Hepatocyte (in vitro differentiated cells): Measurements from ENCODE around the gene TMEM267.

Source experiments
- EZH2 ChIP-seq: fragments of 200-600 bp; sonication (generic); IDR thresholded peaks from 2 replicates; pipeline ENCODE4 v1.6.1; 2016; ENCODE audit warnings: antibody characterized with exemption, mild to moderate bottlenecking, borderline replicate concordance
- TF ChIP-seq, protein P1 (sequence below): fragments of 200-600 bp; sonication (generic); IDR thresholded peaks from 2 replicates; pipeline ENCODE4 v1.5.1; 2016; ENCODE audit warnings: antibody characterized with exemption, mild to moderate bottlenecking; ENCODE audit not compliant: poor library complexity

DNA sequence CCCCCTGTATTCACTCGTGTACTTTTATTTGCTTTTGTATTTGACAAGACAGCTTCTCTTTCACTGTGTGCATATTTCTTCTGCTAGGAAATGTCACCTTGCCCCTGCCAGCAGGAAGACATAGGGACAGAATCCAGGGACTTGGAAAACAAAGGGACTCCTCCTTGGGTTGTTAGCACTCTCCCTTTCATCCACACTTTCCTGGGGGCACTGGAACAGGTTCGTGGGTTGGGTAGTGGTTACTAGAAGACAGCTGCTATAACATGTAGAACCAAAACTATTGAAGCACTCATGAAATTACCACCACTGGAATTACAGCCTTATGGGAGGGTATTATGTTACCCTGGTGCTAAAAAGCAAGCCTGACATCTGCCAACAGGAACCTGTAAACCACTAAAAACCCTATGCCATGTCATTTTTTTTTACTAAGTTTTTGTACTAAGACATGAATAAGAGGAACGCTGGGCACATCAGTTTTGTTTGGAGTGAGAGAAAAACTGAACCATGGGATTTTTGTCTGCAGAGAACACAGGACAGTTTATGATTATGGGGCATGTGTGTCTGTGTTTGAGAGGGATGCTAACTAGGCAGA lies 66.8 kb downstream of the TMEM267 start:
- TF ChIP-seq, protein P1, sequence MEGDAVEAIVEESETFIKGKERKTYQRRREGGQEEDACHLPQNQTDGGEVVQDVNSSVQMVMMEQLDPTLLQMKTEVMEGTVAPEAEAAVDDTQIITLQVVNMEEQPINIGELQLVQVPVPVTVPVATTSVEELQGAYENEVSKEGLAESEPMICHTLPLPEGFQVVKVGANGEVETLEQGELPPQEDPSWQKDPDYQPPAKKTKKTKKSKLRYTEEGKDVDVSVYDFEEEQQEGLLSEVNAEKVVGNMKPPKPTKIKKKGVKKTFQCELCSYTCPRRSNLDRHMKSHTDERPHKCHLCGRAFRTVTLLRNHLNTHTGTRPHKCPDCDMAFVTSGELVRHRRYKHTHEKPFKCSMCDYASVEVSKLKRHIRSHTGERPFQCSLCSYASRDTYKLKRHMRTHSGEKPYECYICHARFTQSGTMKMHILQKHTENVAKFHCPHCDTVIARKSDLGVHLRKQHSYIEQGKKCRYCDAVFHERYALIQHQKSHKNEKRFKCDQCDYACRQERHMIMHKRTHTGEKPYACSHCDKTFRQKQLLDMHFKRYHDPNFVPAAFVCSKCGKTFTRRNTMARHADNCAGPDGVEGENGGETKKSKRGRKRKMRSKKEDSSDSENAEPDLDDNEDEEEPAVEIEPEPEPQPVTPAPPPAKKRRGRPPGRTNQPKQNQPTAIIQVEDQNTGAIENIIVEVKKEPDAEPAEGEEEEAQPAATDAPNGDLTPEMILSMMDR, result no peak
- no peak for TF ChIP-seq EZH2
